Body of pancreas (tissue), 4 donors: Measurements from ENCODE around the gene MAML3. TPM values are rescaled to one million over a fixed set of nuclear protein-coding genes. Genes with fewer than 3 reads are reported as not detected.
A peak's percentile ranks its signal among the peaks of the same experiment; 100 is the strongest.

Experiments
- ATAC-seq: fragments of 150-250 bp; one replicate; pipeline ENCODE4 v1.9.1; 2016
- DNase-seq, 4 donors: peaks; one replicate each; pipeline ENCODE4 v3.0.0-alpha.2; 2019
- H3K27ac ChIP-seq, 4 donors: fragments of 200-600 bp; sonication (generic); 1 replicate in 3 of 4; 2 replicates in 1 of 4; pipeline versions ENCODE4 v1.5.1 to v1.6.1; 2016 to 2019; ENCODE audit warnings: mild to moderate bottlenecking in 1 of 4, mixed read lengths in 1 of 4, moderate library complexity in 1 of 4
- H3K27me3 ChIP-seq, 2 donors: fragments of 200-600 bp; sonication (generic); one replicate each; pipeline ENCODE4 v1.6.0; 2016; ENCODE audit warnings: mild to moderate bottlenecking in 1 of 2
- H3K36me3 ChIP-seq, 2 donors: fragments of 200-600 bp; sonication (generic); replicated peaks in 1 of 2; 2 replicates each; pipeline ENCODE4 v1.5.1; 2016; ENCODE audit warnings: low read depth in 2 of 2; ENCODE audit not compliant: insufficient read depth in 1 of 2
- H3K4me1 ChIP-seq: fragments of 200-600 bp; sonication (generic); one replicate; pipeline ENCODE4 v1.6.0; 2016
- H3K4me3 ChIP-seq, 2 donors: fragments of 200-600 bp; sonication (generic); 1 replicate in 1 of 2; 2 replicates in 1 of 2; pipeline ENCODE4 v1.5.1; 2016 to 2019
- H3K9me3 ChIP-seq, 3 donors: fragments of 200-600 bp; sonication (generic); 1 replicate in 2 of 3; 2 replicates in 1 of 3; pipeline ENCODE4 v1.5.1; 2016
- CTCF ChIP-seq, 7 experiments: fragments of 450-650 bp in 4 of 7; fragments of 200-600 bp in 3 of 7; sonication (generic) in 3 of 7; IDR thresholded peaks; one replicate each; pipeline ENCODE4 v1.5.1; 2016 to 2019; ENCODE audit warnings: antibody characterized with exemption in 7 of 7
- POLR2A ChIP-seq, 3 donors: fragments of 450-650 bp; IDR thresholded peaks; one replicate each; pipeline ENCODE4 v1.6.1; 2016; ENCODE audit warnings: antibody characterized with exemption in 3 of 3, mild to moderate bottlenecking in 2 of 3
- WGBS, 2 donors: methylation state at CpG; one replicate each; pipeline ENCODE4 v1.1.5; 2017; 5-methylcytosine and 5-hydroxymethylcytosine counted together
- intact Hi-C: fragments of 100-400 bp; cut with DNase I; formaldehyde crosslinking; loops from one replicate; pipeline ENCODE4 v1.15.1; 2023
- total RNA-seq, 2 donors: library from RNA; depleted of rRNA; stranded (reverse); fragments of >200 nt; gene quantifications; one replicate each; pipeline ENCODE4 v1.1.0, GENCODE V29; 2016

Gene MAML3
- total RNA-seq, 2 donors from 2014 or later: 11.2 to 11.4 TPM

DNA sequence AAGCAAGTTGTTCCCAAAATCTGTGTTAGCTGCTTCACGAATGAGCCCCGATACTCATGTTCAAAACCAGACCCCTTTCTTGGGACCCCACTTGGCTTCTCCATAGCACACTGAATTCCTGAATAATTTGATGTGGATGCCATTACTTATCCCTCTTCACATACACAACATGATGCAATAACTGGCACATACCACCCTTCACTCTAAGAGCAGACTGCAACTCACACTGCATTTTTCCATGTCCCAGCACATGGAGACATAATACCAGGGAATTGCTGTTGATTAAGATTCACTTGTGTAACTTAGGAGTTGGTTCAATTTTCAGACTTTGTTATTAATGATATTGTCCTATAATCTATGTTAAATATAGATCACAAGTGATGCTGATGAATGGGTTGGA is 213.4 kb downstream of the MAML3 start:
- H3K36me3 ChIP-seq: no peaks in the 10 kb centered on the region
- H3K27me3 ChIP-seq: no peaks in the 10 kb centered on the region
- H3K9me3 ChIP-seq: no peaks in the 10 kb centered on the region
- TF ChIP-seq POLR2A (IDR thresholded peaks at IDR 0.05): no peak
- TF ChIP-seq CTCF (IDR thresholded peaks at IDR 0.05): no peak
- H3K4me3 ChIP-seq: no peak overlapping the region
- intact Hi-C loops: no loop called here
- no peak overlapping the region for H3K27ac ChIP-seq
- no peaks in the 10 kb centered on the region for H3K4me1 ChIP-seq
- 93 to 100% methylated on average over 2 of the region's 2 CpGs for WGBS, 2 donors
- ATAC-seq (no peak), DNase-seq (no peak)

DNA sequence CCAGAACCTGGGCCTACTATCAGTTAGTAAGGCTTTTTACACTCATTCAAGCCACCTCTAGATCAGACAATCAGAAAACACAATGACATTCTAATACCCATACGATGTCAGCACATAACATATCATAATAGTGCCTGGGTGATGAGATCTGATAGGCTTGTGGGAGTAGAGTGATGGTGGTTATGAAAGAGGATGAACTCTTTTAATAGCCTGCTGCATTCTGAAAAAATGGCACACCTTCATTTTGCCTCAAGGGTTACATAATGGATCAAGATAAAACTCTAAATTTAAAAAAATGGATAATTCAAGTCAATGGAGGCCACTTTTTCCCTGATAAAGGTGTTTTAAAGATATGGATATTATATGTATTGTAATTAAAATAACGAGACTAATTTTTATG is 215.6 kb downstream of the MAML3 start:
- Histone ChIP-seq H3K27ac (no peak overlapping the region), H3K27me3 (no peaks in the 10 kb centered on the region), H3K4me3 (no peak overlapping the region), H3K36me3 (no peaks in the 10 kb centered on the region), H3K4me1 (peaks cover 4% of the 10 kb centered on the region), H3K9me3 (no peaks in the 10 kb centered on the region)
- DNase-seq: no peak
- TF ChIP-seq POLR2A (IDR thresholded peaks at IDR 0.05): no peak
- TF ChIP-seq CTCF (IDR thresholded peaks at IDR 0.05): no peak
- intact Hi-C loops: no loop called here
- no peak for ATAC-seq
- 95 to 96% methylated on average over 2 of the region's 2 CpGs for WGBS, 2 donors

DNA sequence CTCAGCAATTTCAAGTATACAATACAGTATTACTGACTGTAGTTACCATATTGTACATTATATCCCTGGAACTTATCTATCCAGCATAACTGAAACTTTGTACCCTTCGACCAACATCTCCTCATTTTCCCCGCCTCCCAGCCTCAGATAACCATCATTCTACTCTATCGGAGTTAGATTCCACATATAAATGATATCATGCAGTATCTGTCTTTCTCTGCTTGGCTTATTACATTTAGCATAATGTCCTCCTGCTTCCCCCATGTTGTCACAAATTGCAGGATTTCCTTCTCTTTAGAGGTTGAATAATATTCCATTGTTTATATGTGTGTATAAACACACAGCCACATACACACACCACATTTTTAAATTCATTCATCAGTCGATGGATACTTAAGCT is 218.1 kb downstream of the MAML3 start:
- Histone ChIP-seq H3K27me3 (no peaks in the 10 kb centered on the region), H3K36me3 (no peaks in the 10 kb centered on the region), H3K4me3 (no peak overlapping the region), H3K27ac (no peak overlapping the region), H3K4me1 (peaks cover 8% of the 10 kb centered on the region), H3K9me3 (no peaks in the 10 kb centered on the region)
- no peak for ATAC-seq
- no peak for DNase-seq
- 86 to 89% methylated on average over 4 of the region's 4 CpGs for WGBS, 2 donors
- intact Hi-C loops: no loop called here
- TF ChIP-seq POLR2A (IDR thresholded peaks at IDR 0.05) (no peak), CTCF (IDR thresholded peaks at IDR 0.05) (no peak)

GRCh38 chr4:139934708-139935195 is 219.2 kb downstream of the MAML3 start:
- H3K4me3 ChIP-seq: no peak overlapping the region
- no peaks in the 10 kb centered on the region for H3K36me3 ChIP-seq
- TF ChIP-seq CTCF (IDR thresholded peaks at IDR 0.05): no peak
- TF ChIP-seq POLR2A (IDR thresholded peaks at IDR 0.05): no peak
- no peaks in the 10 kb centered on the region for H3K9me3 ChIP-seq
- DNase-seq (no peak), ATAC-seq (no peak)
- 75 to 81% methylated on average over 3 of the region's 3 CpGs for WGBS, 2 donors
- H3K27me3 ChIP-seq: no peaks in the 10 kb centered on the region
- H3K27ac ChIP-seq: no peak overlapping the region
- peaks cover 8% of the 10 kb centered on the region for H3K4me1 ChIP-seq
- intact Hi-C loops: no loop called here

GRCh38 chr4:139934057-139934707 is 219.8 kb downstream of the MAML3 start:
- Histone ChIP-seq H3K27me3 (no peaks in the 10 kb centered on the region), H3K4me3 (no peak overlapping the region), H3K27ac (peak overlapping the region in 2 of 4 donors; percentile 14 to 26), H3K4me1 (peaks cover 8% of the 10 kb centered on the region), H3K9me3 (no peaks in the 10 kb centered on the region), H3K36me3 (no peaks in the 10 kb centered on the region)
- ATAC-seq (no peak), DNase-seq (peak in 2 of 4 donors; percentile 16 to 28)
- 76 to 77% methylated on average over 10 of the region's 10 CpGs for WGBS, 2 donors
- intact Hi-C loops: no loop called here
- TF ChIP-seq POLR2A (IDR thresholded peaks at IDR 0.05): no peak
